Neural cell (in vitro differentiated cells): Measurements from ENCODE around the gene TNNT2.

Experiments used
- CTCF ChIP-seq: fragments of 450-650 bp; IDR thresholded peaks from 2 replicates; pipeline ENCODE4 v1.5.1; 2014; ENCODE audit warnings: antibody characterized with exemption, mild to moderate bottlenecking, moderate library complexity; ENCODE audit not compliant: poor library complexity, severe bottlenecking
- EP300 ChIP-seq: fragments of 450-650 bp; conservative IDR thresholded peaks from 2 replicates; pipeline ENCODE4 v1.6.1; 2014; ENCODE audit warnings: antibody characterized with exemption, mild to moderate bottlenecking, moderate library complexity; ENCODE audit not compliant: poor library complexity, severe bottlenecking
- EZH2 ChIP-seq: fragments of 200-600, 300-800 bp; shearing (Covaris generic), sonication (generic); IDR thresholded peaks from 2 replicates; pipeline ENCODE4 v1.6.1; 2014; ENCODE audit warnings: antibody characterized with exemption, low read length, borderline replicate concordance, mild to moderate bottlenecking; ENCODE audit not compliant: insufficient read depth, poor library complexity, severe bottlenecking
- MXI1 ChIP-seq: fragments of 450-650 bp; conservative IDR thresholded peaks from 2 replicates; pipeline ENCODE4 v1.6.1; 2014; ENCODE audit warnings: antibody characterized with exemption, mild to moderate bottlenecking; ENCODE audit not compliant: poor library complexity, severe bottlenecking
- POLR2AphosphoS5 ChIP-seq: IDR thresholded peaks from 2 replicates; pipeline ENCODE4 v1.6.1; 2012
- RAD21 ChIP-seq: fragments of 450-650 bp; conservative IDR thresholded peaks from 2 replicates; pipeline ENCODE4 v1.6.1; 2014; ENCODE audit warnings: antibody characterized with exemption, mild to moderate bottlenecking, moderate library complexity
- SMC3 ChIP-seq: fragments of 450-650 bp; conservative IDR thresholded peaks from 2 replicates; pipeline ENCODE4 v1.6.1; 2014; ENCODE audit warnings: antibody characterized with exemption, mild to moderate bottlenecking, moderate library complexity; ENCODE audit not compliant: poor library complexity
- TAF1 ChIP-seq: IDR thresholded peaks from 2 replicates; pipeline ENCODE4 v1.6.1; 2012; ENCODE audit warnings: low read depth
- TF ChIP-seq, protein P1 (sequence below): IDR thresholded peaks from 2 replicates; pipeline ENCODE4 v1.6.1; 2012; ENCODE audit warnings: borderline replicate concordance

GRCh38 chr1:201310986-201311355 is 66.5 kb downstream of the TNNT2 start:
- TF ChIP-seq CTCF: no peak
- no peak for TF ChIP-seq POLR2AphosphoS5
- TF ChIP-seq MXI1: no peak
- no peak for TF ChIP-seq EZH2
- TF ChIP-seq SMC3: no peak
- TF ChIP-seq RAD21: no peak
- no peak for TF ChIP-seq TAF1
- TF ChIP-seq, protein P1, sequence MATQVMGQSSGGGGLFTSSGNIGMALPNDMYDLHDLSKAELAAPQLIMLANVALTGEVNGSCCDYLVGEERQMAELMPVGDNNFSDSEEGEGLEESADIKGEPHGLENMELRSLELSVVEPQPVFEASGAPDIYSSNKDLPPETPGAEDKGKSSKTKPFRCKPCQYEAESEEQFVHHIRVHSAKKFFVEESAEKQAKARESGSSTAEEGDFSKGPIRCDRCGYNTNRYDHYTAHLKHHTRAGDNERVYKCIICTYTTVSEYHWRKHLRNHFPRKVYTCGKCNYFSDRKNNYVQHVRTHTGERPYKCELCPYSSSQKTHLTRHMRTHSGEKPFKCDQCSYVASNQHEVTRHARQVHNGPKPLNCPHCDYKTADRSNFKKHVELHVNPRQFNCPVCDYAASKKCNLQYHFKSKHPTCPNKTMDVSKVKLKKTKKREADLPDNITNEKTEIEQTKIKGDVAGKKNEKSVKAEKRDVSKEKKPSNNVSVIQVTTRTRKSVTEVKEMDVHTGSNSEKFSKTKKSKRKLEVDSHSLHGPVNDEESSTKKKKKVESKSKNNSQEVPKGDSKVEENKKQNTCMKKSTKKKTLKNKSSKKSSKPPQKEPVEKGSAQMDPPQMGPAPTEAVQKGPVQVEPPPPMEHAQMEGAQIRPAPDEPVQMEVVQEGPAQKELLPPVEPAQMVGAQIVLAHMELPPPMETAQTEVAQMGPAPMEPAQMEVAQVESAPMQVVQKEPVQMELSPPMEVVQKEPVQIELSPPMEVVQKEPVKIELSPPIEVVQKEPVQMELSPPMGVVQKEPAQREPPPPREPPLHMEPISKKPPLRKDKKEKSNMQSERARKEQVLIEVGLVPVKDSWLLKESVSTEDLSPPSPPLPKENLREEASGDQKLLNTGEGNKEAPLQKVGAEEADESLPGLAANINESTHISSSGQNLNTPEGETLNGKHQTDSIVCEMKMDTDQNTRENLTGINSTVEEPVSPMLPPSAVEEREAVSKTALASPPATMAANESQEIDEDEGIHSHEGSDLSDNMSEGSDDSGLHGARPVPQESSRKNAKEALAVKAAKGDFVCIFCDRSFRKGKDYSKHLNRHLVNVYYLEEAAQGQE: no peak
- TF ChIP-seq EP300: no peak
